AG09319 (cell line): Measurements from ENCODE around the gene NOP10.
"Not testable (repeated sequence)": the region's sequence is repeated elsewhere in the genome, so short reads cannot be mapped to it uniquely, and the experiment has no call there.

Experiments
- DNase-seq: peaks from one replicate; pipeline ENCODE4 v3.0.0-alpha.2; 2010; ENCODE audit warnings: low read depth; ENCODE audit errors: extremely low read depth
- TF ChIP-seq, protein P1 (sequence below): IDR thresholded peaks from 2 replicates; pipeline ENCODE4 v1.5.1; 2011; ENCODE audit warnings: low read depth, mild to moderate bottlenecking, inconsistent platforms, low read length, moderate library complexity

Gene NOP10

DNA sequence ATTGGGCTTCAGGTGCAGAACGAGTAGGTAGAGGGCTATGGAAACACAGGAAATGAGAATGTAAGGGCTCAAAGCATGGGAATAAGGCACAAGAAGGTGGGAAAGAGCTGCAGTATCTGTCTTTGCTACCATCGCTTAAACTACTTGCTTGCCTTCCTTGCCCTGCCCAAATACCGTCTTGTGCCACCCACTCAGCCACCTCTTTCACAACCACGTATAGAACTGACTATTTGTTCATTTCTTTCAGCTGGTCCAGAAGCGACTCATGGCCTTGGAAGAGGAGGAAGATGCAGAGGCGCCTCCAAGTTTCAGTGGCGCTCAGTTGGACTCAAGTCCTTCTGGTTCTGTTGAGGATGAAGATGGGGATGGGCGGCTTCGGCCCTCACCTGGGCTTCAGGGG lies 12.3 kb upstream of the NOP10 start:
- TF ChIP-seq, protein P1, sequence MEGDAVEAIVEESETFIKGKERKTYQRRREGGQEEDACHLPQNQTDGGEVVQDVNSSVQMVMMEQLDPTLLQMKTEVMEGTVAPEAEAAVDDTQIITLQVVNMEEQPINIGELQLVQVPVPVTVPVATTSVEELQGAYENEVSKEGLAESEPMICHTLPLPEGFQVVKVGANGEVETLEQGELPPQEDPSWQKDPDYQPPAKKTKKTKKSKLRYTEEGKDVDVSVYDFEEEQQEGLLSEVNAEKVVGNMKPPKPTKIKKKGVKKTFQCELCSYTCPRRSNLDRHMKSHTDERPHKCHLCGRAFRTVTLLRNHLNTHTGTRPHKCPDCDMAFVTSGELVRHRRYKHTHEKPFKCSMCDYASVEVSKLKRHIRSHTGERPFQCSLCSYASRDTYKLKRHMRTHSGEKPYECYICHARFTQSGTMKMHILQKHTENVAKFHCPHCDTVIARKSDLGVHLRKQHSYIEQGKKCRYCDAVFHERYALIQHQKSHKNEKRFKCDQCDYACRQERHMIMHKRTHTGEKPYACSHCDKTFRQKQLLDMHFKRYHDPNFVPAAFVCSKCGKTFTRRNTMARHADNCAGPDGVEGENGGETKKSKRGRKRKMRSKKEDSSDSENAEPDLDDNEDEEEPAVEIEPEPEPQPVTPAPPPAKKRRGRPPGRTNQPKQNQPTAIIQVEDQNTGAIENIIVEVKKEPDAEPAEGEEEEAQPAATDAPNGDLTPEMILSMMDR: no peak
- DNase-seq: no peak

DNA sequence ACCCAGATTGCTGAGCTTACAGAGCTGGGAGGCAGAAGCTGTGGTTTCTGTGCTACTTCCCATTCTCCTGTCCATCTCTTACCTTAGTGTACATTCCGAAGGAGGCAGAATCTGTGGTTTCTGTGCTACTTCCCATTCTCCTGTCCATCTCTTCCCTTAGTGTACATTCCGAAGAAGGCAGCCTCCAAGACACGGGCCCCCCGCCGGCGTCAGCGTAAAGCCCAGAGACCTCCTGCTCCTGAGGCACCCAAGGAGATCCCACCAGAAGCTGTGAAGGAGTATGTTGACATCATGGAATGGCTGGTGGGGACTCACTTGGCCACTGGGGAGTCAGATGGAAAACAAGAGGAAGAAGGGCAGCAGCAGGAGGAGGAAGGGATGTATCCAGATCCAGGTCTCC lies 11.3 kb upstream of the NOP10 start:
- TF ChIP-seq, protein P1: no peak
- no peak for DNase-seq

DNA sequence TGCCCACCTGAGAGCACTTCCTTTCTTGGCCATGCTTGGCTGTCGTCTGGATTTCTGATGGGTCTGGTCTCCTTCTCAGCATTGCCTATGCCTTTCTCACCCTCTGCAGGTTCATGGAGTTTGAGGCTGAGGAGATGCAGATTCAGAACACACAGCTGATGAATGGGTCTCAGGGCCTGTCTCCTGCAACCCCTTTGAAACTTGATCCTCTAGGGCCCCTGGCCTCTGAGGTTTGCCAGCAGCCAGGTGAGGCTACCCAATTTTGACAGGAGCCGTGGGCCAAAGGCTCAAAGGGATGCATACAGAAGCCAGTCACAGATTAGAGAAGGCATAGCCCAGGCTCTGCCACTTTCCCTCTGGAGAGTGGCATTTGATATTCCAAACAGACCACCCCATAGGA lies 10.7 kb upstream of the NOP10 start:
- TF ChIP-seq, protein P1: no peak
- no peak for DNase-seq

DNA sequence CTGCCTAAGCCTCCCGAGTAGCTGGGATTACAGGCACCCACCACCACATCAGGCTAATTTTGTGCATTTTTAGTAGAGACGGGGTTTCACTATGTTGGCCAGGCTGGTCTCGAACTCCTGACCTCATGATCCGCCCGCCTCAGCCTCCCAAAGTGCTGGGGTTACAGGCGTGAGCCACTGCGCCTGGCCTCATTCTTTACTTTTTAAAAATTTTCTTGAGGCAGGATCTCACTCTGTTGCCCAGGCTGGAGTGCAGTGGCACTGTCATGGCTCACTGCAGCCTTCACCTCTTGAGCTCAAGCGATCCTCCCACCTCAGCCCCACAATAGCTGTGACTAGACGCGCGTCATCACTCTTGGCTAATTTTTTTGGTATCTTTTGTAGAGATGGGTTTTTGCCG lies 10.1 kb upstream of the NOP10 start:
- not testable (repeated sequence) for DNase-seq

DNA sequence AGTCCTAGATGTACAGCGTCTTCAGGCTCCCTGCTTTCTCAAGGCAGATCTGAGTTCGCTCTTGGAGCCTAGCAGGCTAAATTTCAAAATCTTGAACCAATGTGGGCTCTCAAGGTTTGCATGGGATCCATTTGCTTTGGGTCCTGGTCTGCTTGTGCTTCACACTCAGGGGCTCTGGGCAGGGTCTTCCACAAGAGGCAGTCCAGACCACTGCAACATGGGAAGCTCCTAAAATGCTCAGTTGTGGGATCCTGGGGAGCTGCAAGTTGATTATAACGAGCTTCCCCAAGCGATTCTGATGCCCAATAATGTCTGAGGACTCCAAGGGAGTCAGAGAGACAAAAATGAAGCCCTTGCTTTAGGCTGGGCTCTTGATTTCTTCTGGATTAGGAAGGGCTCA lies 6.8 kb upstream of the NOP10 start:
- TF ChIP-seq, protein P1: no peak

DNA sequence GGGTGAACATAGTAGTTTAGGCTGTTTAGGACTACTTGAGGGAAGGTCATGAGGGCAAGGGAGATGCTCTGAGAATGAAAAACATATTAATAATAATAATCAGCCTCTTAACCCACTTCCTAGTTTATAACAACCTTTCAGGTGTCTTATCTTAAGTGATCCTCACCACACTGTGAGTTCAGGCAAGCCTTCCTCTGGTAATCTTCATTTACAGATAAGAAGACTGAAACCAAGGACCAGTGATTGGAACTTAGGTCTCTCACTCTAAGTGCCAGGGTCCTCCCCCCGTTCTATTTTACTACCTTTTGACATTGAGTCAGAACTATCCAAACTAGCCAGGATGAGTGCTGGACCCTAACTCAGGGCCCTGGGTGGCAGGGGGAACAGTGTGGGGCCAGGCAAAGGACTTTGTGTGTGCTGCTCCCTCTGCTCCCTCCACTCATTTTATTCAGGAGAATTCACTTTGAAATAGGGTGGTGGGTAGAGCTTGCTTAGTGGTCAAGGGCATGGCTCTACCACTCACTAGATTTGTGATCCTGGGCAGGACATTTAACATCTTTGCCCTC lies 5.9 kb upstream of the NOP10 start:
- TF ChIP-seq, protein P1: no peak

More for the DNA sequence above, 6.8 kb upstream of the NOP10 start:
- DNase-seq: no peak

DNA sequence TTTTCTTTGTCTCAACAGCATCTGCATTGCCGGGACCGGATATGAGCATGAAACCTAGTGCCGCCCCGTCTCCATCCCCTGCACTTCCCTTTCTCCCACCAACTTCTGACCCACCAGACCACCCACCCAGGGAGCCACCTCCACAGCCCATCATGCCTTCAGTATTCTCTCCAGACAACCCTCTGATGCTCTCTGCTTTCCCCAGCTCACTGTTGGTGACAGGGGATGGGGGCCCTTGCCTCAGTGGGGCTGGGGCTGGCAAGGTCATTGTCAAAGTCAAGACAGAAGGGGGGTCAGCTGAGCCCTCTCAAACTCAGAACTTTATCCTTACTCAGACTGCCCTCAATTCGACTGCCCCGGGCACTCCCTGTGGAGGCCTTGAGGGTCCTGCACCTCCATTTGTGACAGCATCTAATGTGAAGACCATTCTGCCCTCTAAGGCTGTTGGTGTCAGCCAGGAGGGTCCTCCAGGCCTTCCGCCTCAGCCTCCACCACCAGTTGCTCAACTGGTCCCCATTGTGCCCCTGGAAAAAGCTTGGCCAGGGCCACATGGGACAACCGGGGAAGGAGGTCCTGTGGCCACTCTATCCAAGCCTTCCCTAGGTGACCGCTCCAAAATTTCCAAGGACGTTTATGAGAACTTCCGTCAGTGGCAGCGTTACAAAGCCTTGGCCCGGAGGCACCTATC lies 5.2 kb upstream of the NOP10 start:
- TF ChIP-seq, protein P1: no peak
- DNase-seq: no peak

More for the DNA sequence above, 5.9 kb upstream of the NOP10 start:
- DNase-seq: no peak

DNA sequence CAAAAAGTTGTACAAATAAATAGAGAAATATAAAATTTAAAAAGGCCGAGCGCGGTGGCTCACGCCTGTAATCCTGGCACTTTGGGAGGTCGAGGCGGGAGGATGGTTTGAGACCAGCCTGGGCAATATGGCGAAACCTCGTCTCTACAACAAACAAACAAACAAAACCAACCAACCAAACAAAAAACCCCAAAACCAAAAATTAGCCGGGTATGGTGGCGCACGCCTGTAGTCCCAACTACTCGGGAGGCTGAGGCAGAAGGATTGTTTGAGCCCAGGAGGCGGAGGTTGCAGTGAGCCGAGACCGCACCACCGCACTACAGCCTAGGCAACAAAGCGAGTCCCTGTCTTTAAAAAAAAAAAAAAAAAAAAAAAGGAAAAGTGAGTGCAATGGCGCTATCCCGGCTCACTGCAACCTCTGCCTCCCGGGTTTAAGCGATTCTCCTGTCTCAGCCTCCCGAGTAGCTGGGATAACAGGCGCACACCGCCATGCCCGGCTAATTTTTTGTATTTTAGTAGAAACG lies 661 bp downstream of the NOP10 start:
- DNase-seq: not testable (repeated sequence)
